Limb (tissue), 2 donors: ENCODE data around the gene RAMP3.
"Not testable (repeated sequence)": the region's sequence is repeated elsewhere in the genome, so short reads cannot be mapped to it uniquely, and the experiment has no call there.

Source experiments
- DNase-seq, 2 donors: peaks; one replicate each; pipeline ENCODE4 v3.0.0-alpha.2; 2016; ENCODE audit errors: extremely low spot score in 2 of 2

The RAMP3 gene

GRCh38 chr7:45190406-45191165 lies 33.0 kb downstream of the RAMP3 start:
- DNase-seq = no peak

- no peak for DNase-seq
Measured at GRCh38 chr7:45191396-45191795, 33.8 kb downstream of the RAMP3 start.

- DNase-seq = no peak
Measured at GRCh38 chr7:45192621-45193041, 35.0 kb downstream of the RAMP3 start.

GRCh38 chr7:45193828-45194227 lies 36.2 kb downstream of the RAMP3 start:
- no peak for DNase-seq

GRCh38 chr7:45196374-45196773 lies 38.8 kb downstream of the RAMP3 start:
- DNase-seq = no peak

GRCh38 chr7:45197461-45197860 lies 39.9 kb downstream of the RAMP3 start:
- no peak for DNase-seq

GRCh38 chr7:45198986-45199385 lies 41.4 kb downstream of the RAMP3 start:
- DNase-seq = no peak

GRCh38 chr7:45199506-45199905 lies 41.9 kb downstream of the RAMP3 start:
- DNase-seq = no peak

GRCh38 chr7:45202625-45203024 lies 45.0 kb downstream of the RAMP3 start:
- DNase-seq = no peak

- no peak for DNase-seq
Measured at GRCh38 chr7:45203036-45203435, 45.4 kb downstream of the RAMP3 start.

- DNase-seq = no peak
Measured at GRCh38 chr7:45203459-45203858, 45.9 kb downstream of the RAMP3 start.

GRCh38 chr7:45203936-45204445 lies 46.4 kb downstream of the RAMP3 start:
- peak in 1 of 2 donors; percentile 6 for DNase-seq

- DNase-seq = not testable (repeated sequence)
Measured at GRCh38 chr7:45206266-45206665, 48.7 kb downstream of the RAMP3 start.

- DNase-seq = not testable (repeated sequence)
Measured at GRCh38 chr7:45209909-45210308, 52.3 kb downstream of the RAMP3 start.

GRCh38 chr7:45211066-45211465 lies 53.5 kb downstream of the RAMP3 start:
- no peak for DNase-seq

- no peak for DNase-seq
Measured at GRCh38 chr7:45211958-45212357, 54.4 kb downstream of the RAMP3 start.

- no peak for DNase-seq
Measured at GRCh38 chr7:45212606-45213005, 55.0 kb downstream of the RAMP3 start.

GRCh38 chr7:45215601-45216062 lies 58.0 kb downstream of the RAMP3 start:
- DNase-seq = peak in 1 of 2 donors; percentile 38

- no peak for DNase-seq
Measured at GRCh38 chr7:45216181-45216580, 58.6 kb downstream of the RAMP3 start.

GRCh38 chr7:45216622-45217165 lies 59.1 kb downstream of the RAMP3 start:
- DNase-seq = no peak

- no peak for DNase-seq
Measured at GRCh38 chr7:45217358-45217757, 59.8 kb downstream of the RAMP3 start.

- DNase-seq = no peak
Measured at GRCh38 chr7:45219130-45219529, 61.5 kb downstream of the RAMP3 start.
